Muscle of leg (tissue), 11 donors: ENCODE results near the gene DPH6. TPM values are rescaled to one million over a fixed set of nuclear protein-coding genes. Genes with fewer than 3 reads are reported as not detected.
A peak's percentile ranks its signal among the peaks of the same experiment; 100 is the strongest.
"Not testable (repeated sequence)": the region's sequence is repeated elsewhere in the genome, so short reads cannot be mapped to it uniquely, and the experiment has no call there.

ENCODE experiments used
- DNase-seq: peaks from one replicate; pipeline ENCODE4 v3.0.0; 2013
- H3K27ac ChIP-seq: one replicate; pipeline ENCODE4 v1.5.1; 2013; ENCODE audit warnings: mild to moderate bottlenecking, low read length, control low read depth
- H3K27me3 ChIP-seq: one replicate; pipeline ENCODE4 v1.6.1; 2013; ENCODE audit warnings: low read length; ENCODE audit not compliant: control insufficient read depth, insufficient read depth
- H3K36me3 ChIP-seq: one replicate; pipeline ENCODE4 v1.6.1; 2013; ENCODE audit warnings: low read length; ENCODE audit not compliant: control insufficient read depth, insufficient read depth
- H3K4me1 ChIP-seq: one replicate; pipeline ENCODE4 v1.6.1; 2013; ENCODE audit warnings: low read length; ENCODE audit not compliant: control insufficient read depth, insufficient read depth
- H3K4me3 ChIP-seq: one replicate; pipeline ENCODE4 v1.5.1; 2013; ENCODE audit warnings: low read length, control low read depth
- H3K9me3 ChIP-seq: replicated peaks from 2 replicates; pipeline ENCODE4 v1.6.1; 2013; ENCODE audit warnings: low read depth, low read length; ENCODE audit not compliant: control insufficient read depth
- whole genome bisulfite sequencing: methylation state at CpG from one replicate; pipeline ENCODE4 v1.1.5; 2013; ENCODE audit warnings: missing lambda C conversion rate; ENCODE audit not compliant: insufficient coverage; 5-methylcytosine and 5-hydroxymethylcytosine counted together
- polyA plus RNA-seq, 8 donors: library from polyadenylated mRNA; unstranded; fragments of 120-200 nt; gene quantifications; one replicate each; pipeline versions ENCODE4 v1.2.1 to v1.2.3, GENCODE V29; 2013; ENCODE audit warnings: inconsistent platforms in 1 of 8, low replicate concordance in 1 of 8; ENCODE audit not compliant: insufficient read length in 8 of 8, insufficient read depth in 1 of 8
- total RNA-seq: library from RNA; stranded (reverse); fragments of 120-200 nt; gene quantifications from one replicate; pipeline ENCODE4 v1.2.4, GENCODE V29; 2013

Gene DPH6
- total and polyA plus RNA-seq, 9 donors, result 9.8 to 23.1 (median 15.2) TPM

- Histone ChIP-seq H3K4me1 (no peaks in the 10 kb centered on the region), H3K4me3 (no peak overlapping the region), H3K27me3 (no peaks in the 10 kb centered on the region), H3K27ac (no peak overlapping the region), H3K9me3 (peaks cover 3% of the 10 kb centered on the region), H3K36me3 (peaks cover 3% of the 10 kb centered on the region)
- no CpG with 5 or more reads among the region's 4 CpGs for WGBS
- DNase-seq, result no peak
Observed at GRCh38 chr15:35445891-35446290, 100.1 kb downstream of the DPH6 start.

- H3K27ac ChIP-seq, result no peak overlapping the region
- no peaks in the 10 kb centered on the region for H3K4me1 ChIP-seq
- peaks cover 3% of the 10 kb centered on the region for H3K9me3 ChIP-seq
- DNase-seq, result peak; percentile 48
- H3K4me3 ChIP-seq, result no peak overlapping the region
- peaks cover 3% of the 10 kb centered on the region for H3K36me3 ChIP-seq
- H3K27me3 ChIP-seq, result no peaks in the 10 kb centered on the region
- WGBS, result no CpG with 5 or more reads among the region's 1 CpG
Observed at GRCh38 chr15:35444557-35445204, 101.3 kb downstream of the DPH6 start.

- Histone ChIP-seq H3K27me3 (no peaks in the 10 kb centered on the region), H3K36me3 (peaks cover 3% of the 10 kb centered on the region), H3K9me3 (peaks cover 3% of the 10 kb centered on the region), H3K4me1 (no peaks in the 10 kb centered on the region), H3K27ac (no peak overlapping the region), H3K4me3 (no peak overlapping the region)
- peak; percentile 35 for DNase-seq
Observed at GRCh38 chr15:35443376-35443775, 102.6 kb downstream of the DPH6 start.

GRCh38 chr15:35442742-35443141, 103.2 kb downstream of the DPH6 start:
- H3K27ac ChIP-seq, result no peak overlapping the region
- no peaks in the 10 kb centered on the region for H3K27me3 ChIP-seq
- H3K9me3 ChIP-seq, result peaks cover 3% of the 10 kb centered on the region
- H3K4me3 ChIP-seq, result no peak overlapping the region
- peaks cover 3% of the 10 kb centered on the region for H3K36me3 ChIP-seq
- WGBS, result no CpG with 5 or more reads among the region's 1 CpG
- no peaks in the 10 kb centered on the region for H3K4me1 ChIP-seq
- DNase-seq, result no peak

- H3K4me3 ChIP-seq, H3K4me1 ChIP-seq, H3K27me3 ChIP-seq, H3K9me3 ChIP-seq, H3K27ac ChIP-seq, DNase-seq, H3K36me3 ChIP-seq: not testable (repeated sequence)
- no CpG with 5 or more reads among the region's 4 CpGs for WGBS
Observed at GRCh38 chr15:35441279-35441678, 104.7 kb downstream of the DPH6 start.

GRCh38 chr15:35440265-35440664, 105.7 kb downstream of the DPH6 start:
- Histone ChIP-seq H3K27ac (no peak overlapping the region), H3K4me3 (no peak overlapping the region), H3K36me3 (no peaks in the 10 kb centered on the region), H3K4me1 (no peaks in the 10 kb centered on the region), H3K9me3 (peaks cover 5% of the 10 kb centered on the region), H3K27me3 (no peaks in the 10 kb centered on the region)
- no peak for DNase-seq
- WGBS, result 84% methylated on average over 2 of the region's 3 CpGs

GRCh38 chr15:35439291-35439690, 106.7 kb downstream of the DPH6 start:
- peak; percentile 90 for DNase-seq
- peaks cover 5% of the 10 kb centered on the region for H3K9me3 ChIP-seq
- H3K4me1 ChIP-seq, result no peaks in the 10 kb centered on the region
- no peaks in the 10 kb centered on the region for H3K36me3 ChIP-seq
- WGBS, result no CpG with 5 or more reads among the region's 2 CpGs
- H3K27ac ChIP-seq, result peak overlapping the region; percentile 57
- H3K4me3 ChIP-seq, result no peak overlapping the region
- no peaks in the 10 kb centered on the region for H3K27me3 ChIP-seq

- DNase-seq, result no peak
- WGBS, result 100% methylated on average over 1 of the region's 5 CpGs
- Histone ChIP-seq H3K4me1 (no peaks in the 10 kb centered on the region), H3K9me3 (peaks cover 5% of the 10 kb centered on the region), H3K27ac (no peak overlapping the region), H3K4me3 (no peak overlapping the region), H3K27me3 (no peaks in the 10 kb centered on the region), H3K36me3 (no peaks in the 10 kb centered on the region)
Observed at GRCh38 chr15:35437157-35437556, 108.8 kb downstream of the DPH6 start.

- peaks cover 5% of the 10 kb centered on the region for H3K9me3 ChIP-seq
- H3K4me1 ChIP-seq, result no peaks in the 10 kb centered on the region
- H3K36me3 ChIP-seq, result no peaks in the 10 kb centered on the region
- WGBS, result no CpG with 5 or more reads among the region's 4 CpGs
- no peak for DNase-seq
- H3K27me3 ChIP-seq, result no peaks in the 10 kb centered on the region
- no peak overlapping the region for H3K27ac ChIP-seq
- no peak overlapping the region for H3K4me3 ChIP-seq
Observed at GRCh38 chr15:35436422-35436821, 109.5 kb downstream of the DPH6 start.

- WGBS, result no CpG with 5 or more reads among the region's 1 CpG
- peaks cover 3% of the 10 kb centered on the region for H3K9me3 ChIP-seq
- no peak overlapping the region for H3K4me3 ChIP-seq
- no peaks in the 10 kb centered on the region for H3K36me3 ChIP-seq
- H3K27me3 ChIP-seq, result no peaks in the 10 kb centered on the region
- no peak for DNase-seq
- no peaks in the 10 kb centered on the region for H3K4me1 ChIP-seq
- H3K27ac ChIP-seq, result no peak overlapping the region
Observed at GRCh38 chr15:35431281-35431680, 114.7 kb downstream of the DPH6 start.

- Histone ChIP-seq H3K4me3 (no peak overlapping the region), H3K36me3 (no peaks in the 10 kb centered on the region), H3K4me1 (no peaks in the 10 kb centered on the region), H3K9me3 (no peaks in the 10 kb centered on the region), H3K27me3 (no peaks in the 10 kb centered on the region), H3K27ac (no peak overlapping the region)
- no peak for DNase-seq
Observed at GRCh38 chr15:35430301-35430700, 115.7 kb downstream of the DPH6 start.
